Measurements from ENCODE around the gene AUP1. TPM values are rescaled to one million over a fixed set of nuclear protein-coding genes. Genes with fewer than 3 reads are reported as not detected.
A peak's percentile ranks its signal among the peaks of the same experiment; 100 is the strongest.
"Not testable (repeated sequence)": the region's sequence is repeated elsewhere in the genome, so short reads cannot be mapped to it uniquely, and the experiment has no call there.

The AUP1 gene
- total and polyA plus RNA-seq, 11 donors = 33.6 to 168 (median 56.4) TPM

DNA sequence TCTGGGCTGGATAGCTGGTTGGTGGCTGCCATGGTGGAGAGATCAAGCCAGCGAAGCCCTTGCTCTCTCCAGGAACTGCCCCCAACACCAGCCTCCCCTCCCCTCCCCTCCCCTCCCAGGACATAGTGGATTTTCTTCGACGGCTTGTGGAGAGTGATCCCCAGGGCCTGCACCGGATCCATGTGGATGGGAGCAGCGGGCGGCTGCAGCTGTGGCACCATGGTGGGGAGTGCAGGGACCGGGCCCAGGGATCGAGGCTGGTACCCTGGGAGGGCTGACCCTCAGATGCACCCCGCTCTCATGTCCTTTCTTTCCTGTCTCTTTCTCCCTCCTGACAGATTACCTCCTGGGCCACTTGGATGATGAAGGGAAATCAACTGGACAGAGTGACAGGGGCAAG is 39.6 kb downstream of the AUP1 start:
- ATAC-seq = no peak
- no peaks in the 10 kb centered on the region for H3K9me3 ChIP-seq
- DNase-seq = no peak
- WGBS, 4 donors = 92 to 97% (median 92%) methylated on average over 9 of the region's 9 CpGs; no CpG with 5 or more reads in 1 of the 4 donors
- no peak for TF ChIP-seq POLR2A (IDR thresholded peaks at IDR 0.05)
- TF ChIP-seq, protein P1, sequence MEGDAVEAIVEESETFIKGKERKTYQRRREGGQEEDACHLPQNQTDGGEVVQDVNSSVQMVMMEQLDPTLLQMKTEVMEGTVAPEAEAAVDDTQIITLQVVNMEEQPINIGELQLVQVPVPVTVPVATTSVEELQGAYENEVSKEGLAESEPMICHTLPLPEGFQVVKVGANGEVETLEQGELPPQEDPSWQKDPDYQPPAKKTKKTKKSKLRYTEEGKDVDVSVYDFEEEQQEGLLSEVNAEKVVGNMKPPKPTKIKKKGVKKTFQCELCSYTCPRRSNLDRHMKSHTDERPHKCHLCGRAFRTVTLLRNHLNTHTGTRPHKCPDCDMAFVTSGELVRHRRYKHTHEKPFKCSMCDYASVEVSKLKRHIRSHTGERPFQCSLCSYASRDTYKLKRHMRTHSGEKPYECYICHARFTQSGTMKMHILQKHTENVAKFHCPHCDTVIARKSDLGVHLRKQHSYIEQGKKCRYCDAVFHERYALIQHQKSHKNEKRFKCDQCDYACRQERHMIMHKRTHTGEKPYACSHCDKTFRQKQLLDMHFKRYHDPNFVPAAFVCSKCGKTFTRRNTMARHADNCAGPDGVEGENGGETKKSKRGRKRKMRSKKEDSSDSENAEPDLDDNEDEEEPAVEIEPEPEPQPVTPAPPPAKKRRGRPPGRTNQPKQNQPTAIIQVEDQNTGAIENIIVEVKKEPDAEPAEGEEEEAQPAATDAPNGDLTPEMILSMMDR (IDR thresholded peaks at IDR 0.05) = no peak
- intact Hi-C loops (cut with DNase I) = loop anchor here in 1 of 10 donors (5.0 kb wide), 1 partner anchor 37 kb away; the partner anchor contains the start of genes AUP1, DQX1 and HTRA2
- no peak overlapping the region for H3K4me3 ChIP-seq
- H3K27ac ChIP-seq = no peak overlapping the region
- H3K36me3 ChIP-seq = peaks cover 0 to 94% (median 69%) of the 10 kb centered on the region in 9 donors
- no peaks in the 10 kb centered on the region for H3K27me3 ChIP-seq
- H3K4me1 ChIP-seq = no peaks in the 10 kb centered on the region

DNA sequence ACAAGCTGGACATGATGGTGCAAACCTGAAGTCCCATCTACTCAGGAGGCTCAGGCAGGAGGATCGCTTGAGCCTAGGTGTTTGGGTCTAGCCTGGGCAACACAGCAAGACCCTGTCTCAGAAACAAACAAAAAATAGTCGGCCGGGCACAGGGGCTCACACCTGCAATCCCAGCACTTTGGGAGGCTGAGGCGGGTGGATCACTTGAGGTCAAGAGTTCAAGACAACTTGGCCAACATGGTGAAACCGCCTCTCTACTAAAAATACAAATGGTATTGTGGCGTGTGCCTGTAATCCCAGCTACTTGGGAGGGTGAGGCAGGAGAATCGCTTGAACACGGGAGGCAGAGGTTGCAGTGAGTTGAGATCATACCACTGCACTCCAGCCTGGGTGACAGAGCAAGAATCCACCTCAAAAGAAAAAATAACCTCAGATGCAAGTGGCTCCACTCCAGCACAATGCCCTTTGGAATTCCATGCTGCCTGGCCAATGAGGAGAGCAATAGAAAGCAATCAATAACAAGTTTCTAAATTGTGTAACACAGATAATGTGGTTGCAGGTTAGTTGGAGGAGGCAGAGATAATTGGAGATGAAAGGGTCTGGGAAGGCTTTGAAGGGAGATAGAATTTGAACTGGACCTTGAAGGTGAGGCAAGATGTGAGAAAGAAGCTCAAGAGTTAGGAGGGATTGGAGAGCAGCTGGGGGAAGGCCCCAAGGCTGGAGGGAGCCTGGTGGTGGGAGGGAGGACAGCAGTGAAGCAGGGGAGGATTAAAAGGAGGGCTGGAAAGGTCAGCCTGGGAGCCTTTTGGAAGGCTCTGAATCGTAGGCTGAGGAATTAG is 40.6 kb downstream of the AUP1 start:
- DNase-seq = no peak
- intact Hi-C loops (cut with DNase I) = loop anchor here in 1 of 10 donors (5.0 kb wide), 1 partner anchor 38 kb away; the partner anchor contains the start of genes AUP1, DQX1 and HTRA2
- Histone ChIP-seq H3K4me3 (no peak overlapping the region), H3K27ac (no peak overlapping the region), H3K27me3 (no peaks in the 10 kb centered on the region), H3K36me3 (peaks cover 0 to 95% (median 64%) of the 10 kb centered on the region in 9 donors), H3K4me1 (peaks cover 0 to 7% (median 3%) of the 10 kb centered on the region in 12 donors), H3K9me3 (no peaks in the 10 kb centered on the region)
- TF ChIP-seq, protein P1 (IDR thresholded peaks at IDR 0.05) = no peak
- no peak for TF ChIP-seq POLR2A (IDR thresholded peaks at IDR 0.05)
- no peak for ATAC-seq
- 91 to 95% (median 93%) methylated on average over 9 of the region's 9 CpGs for WGBS, 4 donors

DNA sequence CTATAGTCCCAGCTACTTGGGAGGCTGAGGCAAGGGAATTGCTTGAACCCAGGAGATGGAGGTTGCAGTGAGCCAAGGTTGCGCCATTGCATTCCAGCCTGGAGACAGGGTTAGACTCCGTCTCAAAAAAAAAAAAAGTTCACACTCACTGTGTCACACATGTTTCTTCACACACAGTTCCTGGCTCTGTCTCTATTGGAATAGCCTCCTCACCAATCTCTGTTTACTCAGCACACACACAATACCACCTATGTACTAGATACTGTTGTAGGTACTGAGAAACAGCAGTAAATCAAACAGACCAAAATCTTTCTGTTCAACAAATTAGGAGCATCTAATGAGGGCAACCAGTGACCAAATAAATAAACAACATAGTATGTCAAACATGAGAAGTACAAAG is 43.4 kb downstream of the AUP1 start:
- no peaks in the 10 kb centered on the region for H3K9me3 ChIP-seq
- TF ChIP-seq, protein P1 (IDR thresholded peaks at IDR 0.05) = no peak
- TF ChIP-seq POLR2A (IDR thresholded peaks at IDR 0.05) = no peak
- H3K36me3 ChIP-seq = peaks cover 0 to 67% (median 37%) of the 10 kb centered on the region in 9 donors
- no peak overlapping the region for H3K27ac ChIP-seq
- intact Hi-C loops (cut with DNase I) = loop anchor here in 1 of 10 donors (5.0 kb wide), 1 partner anchor 41 kb away; the partner anchor contains the start of genes AUP1, DQX1 and HTRA2
- H3K27me3 ChIP-seq = no peaks in the 10 kb centered on the region
- ATAC-seq (no peak), DNase-seq (no peak)
- no peak overlapping the region for H3K4me3 ChIP-seq
- 75 to 98% (median 95%) methylated on average over 2 of the region's 2 CpGs for WGBS, 4 donors
- H3K4me1 ChIP-seq = peaks cover 5 to 23% (median 19%) of the 10 kb centered on the region in 12 donors

DNA sequence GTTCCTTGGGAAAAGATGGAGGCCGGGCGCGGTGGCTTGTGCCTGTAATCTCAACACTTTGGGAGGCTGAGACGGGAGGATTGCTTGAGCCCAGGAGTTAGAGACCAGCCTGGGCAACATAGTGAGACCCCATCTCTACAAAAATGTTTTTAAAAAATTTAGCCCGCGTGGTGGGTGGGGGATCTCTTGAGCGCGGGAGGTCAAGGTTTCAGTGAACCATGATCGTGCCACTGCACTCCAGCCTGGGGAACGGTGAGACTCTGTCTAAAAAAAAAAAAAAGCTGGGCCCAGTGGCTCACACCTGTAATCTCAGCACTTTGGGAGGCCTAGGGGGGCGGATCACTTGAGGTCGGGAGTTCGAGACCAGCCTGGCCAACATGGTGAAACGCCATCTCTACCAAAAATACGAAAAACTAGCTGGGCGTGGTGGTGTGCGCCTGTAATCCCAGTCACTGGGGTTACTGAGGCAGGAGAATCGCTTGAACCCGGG is 45.8 kb downstream of the AUP1 start:
- WGBS, 4 donors = 79 to 82% (median 80%) methylated on average over 19 of the region's 19 CpGs
- DNase-seq, H3K27me3 ChIP-seq, ATAC-seq, H3K9me3 ChIP-seq: not testable (repeated sequence)
- peak overlapping the region; percentile 71 to 98 (median 88) for H3K4me3 ChIP-seq
- H3K4me1 ChIP-seq = peaks cover 5 to 31% (median 25%) of the 10 kb centered on the region in 12 donors
- intact Hi-C loops (cut with DNase I) = loop anchor here (1.0 to 5.0 kb wide), 12 partner anchors 23 to 105 kb away; partner anchors contain the start of genes AUP1 (in 3 of the 10), HTRA2 (in 3 of the 10), INO80B (in 2 of the 10) and PCGF1 (in 2 of the 10)
- peak overlapping the region in 8 of 12 donors; percentile 87 to 97 (median 90) for H3K27ac ChIP-seq
- peaks cover 0 to 67% (median 47%) of the 10 kb centered on the region in 9 donors for H3K36me3 ChIP-seq

Data from heart left ventricle (tissue), 16 donors.